A172 (cell line): ENCODE results near the gene AXIN1. TPM values are rescaled to one million over a fixed set of nuclear protein-coding genes. Genes with fewer than 3 reads are reported as not detected.

Source experiments
- DNase-seq: peaks from one replicate; pipeline ENCODE4 v3.0.0-alpha.2; 2015; ENCODE audit warnings: low spot score
- total RNA-seq: library from RNA; depleted of rRNA; stranded (reverse); fragments of >200 nt; shearing (Covaris generic); gene quantifications from 2 replicates; pipeline ENCODE4 v1.2.3, GENCODE V29; 2014; rRNA removed

The AXIN1 gene
- total RNA-seq, 1 experiment from 2014 or later, result 39.0 TPM

DNA sequence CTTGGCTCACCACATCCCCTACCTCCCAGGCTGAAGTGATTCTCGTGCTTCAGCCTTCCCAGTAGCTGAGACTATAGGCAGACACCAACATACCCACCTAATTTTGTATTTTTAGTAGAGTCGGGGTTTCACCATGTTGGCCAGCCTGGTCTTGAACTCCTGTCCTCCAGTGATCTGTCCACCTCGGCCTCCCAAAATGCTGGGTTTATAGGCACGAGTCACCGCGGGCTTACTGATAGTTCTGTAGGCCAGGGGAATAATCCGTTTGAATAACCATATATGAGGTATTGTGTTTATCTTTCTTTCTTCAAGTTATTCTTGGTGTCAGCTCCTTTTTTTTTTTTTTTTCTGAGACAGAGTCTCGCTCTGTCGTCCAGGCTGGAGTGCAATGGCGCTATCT, 110.2 kb downstream of the AXIN1 start:
- DNase-seq, result no peak

GRCh38 chr16:240559-240958, 112.0 kb downstream of the AXIN1 start:
- DNase-seq, result no peak

GRCh38 chr16:239948-240277, 112.6 kb downstream of the AXIN1 start:
- DNase-seq, result no peak

Other genes with a start within 250 kb of the AXIN1 start
- 7.3 TPM in 2 replicates for gene NPRL3, start 214.1 kb downstream of the AXIN1 start, total RNA-seq
- not detected in 2 replicates for gene HBZ, start 200.1 kb downstream of the AXIN1 start, total RNA-seq
- gene HBM, start 186.7 kb downstream of the AXIN1 start, total RNA-seq, result not detected in 2 replicates
- not detected in 2 replicates for gene HBA2, start 179.8 kb downstream of the AXIN1 start, total RNA-seq
- gene HBA1, start 176.0 kb downstream of the AXIN1 start, total RNA-seq, result not detected in 2 replicates
- gene HBQ1, start 172.3 kb downstream of the AXIN1 start, total RNA-seq, result not detected in 2 replicates
- 62.4 and 80.0 TPM in 2 replicates for gene LUC7L, start 123.3 kb downstream of the AXIN1 start, total RNA-seq
- 72.1 and 106 TPM in 2 replicates for gene FAM234A, start 117.9 kb downstream of the AXIN1 start, total RNA-seq
- gene RGS11, start 76.8 kb downstream of the AXIN1 start, total RNA-seq, result 0.07 TPM in 1 of 2 replicates, not detected in the other
- gene ARHGDIG, start 72.1 kb downstream of the AXIN1 start, total RNA-seq, result 1.1 and 4.0 TPM in 2 replicates
- 0.29 and 0.41 TPM in 2 replicates for gene PDIA2, start 69.6 kb downstream of the AXIN1 start, total RNA-seq
- gene MRPL28, start 17.8 kb upstream of the AXIN1 start, total RNA-seq, result 234 and 252 TPM in 2 replicates
- 46.6 and 58.5 TPM in 2 replicates for gene PGAP6, start 29.3 kb upstream of the AXIN1 start, total RNA-seq
- gene NME4, start 44.5 kb upstream of the AXIN1 start, total RNA-seq, result 161 and 179 TPM in 2 replicates
- 8.1 and 12.5 TPM in 2 replicates for gene DECR2, start 49.2 kb upstream of the AXIN1 start, total RNA-seq
- 22.0 and 27.4 TPM in 2 replicates for gene RAB11FIP3, start 72.9 kb upstream of the AXIN1 start, total RNA-seq
- gene CAPN15, start 175.0 kb upstream of the AXIN1 start, total RNA-seq, result 53.5 and 60.0 TPM in 2 replicates
- not detected in 2 replicates for gene PRR35, start 207.7 kb upstream of the AXIN1 start, total RNA-seq
- 0.34 TPM in 1 of 2 replicates, not detected in the other for gene NHLRC4, start 214.3 kb upstream of the AXIN1 start, total RNA-seq
- 76.5 and 77.1 TPM in 2 replicates for gene PIGQ, start 217.2 kb upstream of the AXIN1 start, total RNA-seq
- 16.8 and 20.2 TPM in 2 replicates for gene RAB40C, start 237.3 kb upstream of the AXIN1 start, total RNA-seq